T-cell (primary cell): ENCODE measurements around the gene HOXB2. TPM values are rescaled to one million over a fixed set of nuclear protein-coding genes. Genes with fewer than 3 reads are reported as not detected.

Source experiments
- ATAC-seq, 4 experiments: fragments of 200-7000 bp in 3 of 4; fragments of 150-1000 bp in 1 of 4; cut with Tn5 transposase; replicated peaks in 1 of 4; 1 replicate in 3 of 4; 2 replicates in 1 of 4; pipeline ENCODE4 v1.10.0; 2021; ENCODE audit warnings: moderate library complexity in 3 of 4, mild to moderate bottlenecking in 2 of 4, moderate number of reproducible peaks in 1 of 4
- CTCF ChIA-PET, 2 donors: fragments of 300-600 bp; sonication (Branson Sonifier 250); formaldehyde crosslinking; loops; one replicate each; lab custom pipeline; 2022; ENCODE audit warnings: antibody characterized with exemption in 2 of 2; lab: Charles Lee
- POLR2A ChIA-PET, 2 donors: fragments of 300-600 bp; sonication (Branson Sonifier 250); formaldehyde crosslinking; loops; one replicate each; lab custom pipeline; 2022; ENCODE audit warnings: antibody characterized with exemption in 2 of 2; lab: Charles Lee
- DNase-seq, 35 experiments: peaks; one replicate each; pipeline versions ENCODE4 v3.0.0 to v3.0.0-alpha.2; 2013 to 2023
- H3K27ac ChIP-seq: one replicate; pipeline ENCODE4 v1.5.1; 2013; ENCODE audit warnings: low read length
- H3K27me3 ChIP-seq, 2 experiments: replicated peaks in 1 of 2; 1 replicate in 1 of 2; 2 replicates in 1 of 2; pipeline versions ENCODE4 v1.6.1 to v1.7.0; 2013; ENCODE audit warnings: low read length in 1 of 2, mixed read lengths in 1 of 2; ENCODE audit not compliant: control insufficient read depth in 2 of 2, insufficient read depth in 2 of 2; ENCODE audit errors: extremely low read depth in 1 of 2
- H3K36me3 ChIP-seq, 2 donors: 1 replicate in 1 of 2; 2 replicates in 1 of 2; pipeline versions ENCODE4 v1.6.1 to v1.7.0; 2013; ENCODE audit warnings: low read length in 1 of 2; ENCODE audit not compliant: control insufficient read depth in 2 of 2, insufficient read depth in 1 of 2; ENCODE audit errors: extremely low read depth in 1 of 2
- H3K4me1 ChIP-seq, 2 experiments: 1 replicate in 1 of 2; 2 replicates in 1 of 2; pipeline versions ENCODE4 v1.6.1 to v1.7.0; 2013; ENCODE audit warnings: low read length in 2 of 2, mixed read lengths in 1 of 2; ENCODE audit not compliant: insufficient read depth in 2 of 2, control insufficient read depth in 1 of 2; ENCODE audit errors: extremely low read depth in 1 of 2
- H3K4me3 ChIP-seq, 2 donors: 1 replicate in 1 of 2; 2 replicates in 1 of 2; pipeline versions ENCODE4 v1.5.1 to v1.7.0; 2013; ENCODE audit warnings: mild to moderate bottlenecking in 2 of 2, low read length in 1 of 2, moderate library complexity in 1 of 2; ENCODE audit not compliant: control insufficient read depth in 1 of 2; ENCODE audit errors: extremely low read depth in 1 of 2
- H3K9me3 ChIP-seq: 2 replicates; pipeline ENCODE4 v1.7.0; 2013
- H3K27ac Mint-ChIP-seq, 2 donors: one replicate each; pipeline ENCODE4 v1.8.0; 2020 to 2021; ENCODE audit warnings: mild to moderate bottlenecking in 2 of 2, mixed read lengths in 2 of 2
- H3K27me3 Mint-ChIP-seq, 2 donors: one replicate each; pipeline ENCODE4 v1.8.0; 2021 to 2022; ENCODE audit warnings: mixed read lengths in 2 of 2
- H3K36me3 Mint-ChIP-seq: one replicate; pipeline ENCODE4 v1.8.0; 2021; ENCODE audit warnings: mixed read lengths
- H3K4me1 Mint-ChIP-seq, 3 donors: one replicate each; pipeline ENCODE4 v1.8.0; 2020 to 2022; ENCODE audit warnings: mixed read lengths in 3 of 3, mild to moderate bottlenecking in 1 of 3
- H3K4me3 Mint-ChIP-seq, 3 donors: one replicate each; pipeline ENCODE4 v1.8.0; 2020 to 2022; ENCODE audit warnings: mild to moderate bottlenecking in 3 of 3, mixed read lengths in 3 of 3, moderate library complexity in 3 of 3
- H3K9me3 Mint-ChIP-seq, 3 donors: one replicate each; pipeline ENCODE4 v1.8.0; 2020 to 2022; ENCODE audit warnings: mixed read lengths in 3 of 3
- WGBS: methylation state at CpG from one replicate; pipeline ENCODE4 v1.1.5; 2013; ENCODE audit warnings: missing lambda C conversion rate; ENCODE audit not compliant: insufficient coverage; 5-methylcytosine and 5-hydroxymethylcytosine counted together
- total RNA-seq, 35 experiments: library from RNA in 6 of 35; stranded (reverse) in 6 of 35; fragments of 120-200 nt in 1 of 35; gene quantifications; one replicate each; pipeline versions ENCODE4 v1.2.1 to v1.2.4 and lab custom pipeline; 2013 to 2026

Gene HOXB2
- 10 to 100 TPM; 12.1 to 37.3 (median 25.6) TPM for total RNA-seq
- total RNA-seq (2013) = 8.9 TPM
- total RNA-seq (lab: John Stamatoyannopoulos, UW) = 2.5 to 37.7 (median 13.9) reads per million in 29 experiments

- DNase-seq (no peak), ATAC-seq (no peak)
- H3K4me1 Mint-ChIP-seq = peaks cover 53 to 67% (median 62%) of the 10 kb centered on the region in 3 donors
- H3K4me3 Mint-ChIP-seq = peak within 1 kb of the TSS; percentile 90 to 98 (median 91)
- WGBS = no CpG with 5 or more reads among the region's 12 CpGs
- ChIA-PET POLR2A (no interaction called here), CTCF (no interaction called here)
- peaks cover 0 to 3% of the 10 kb centered on the region in 2 donors for H3K36me3 ChIP-seq
- peak within 1 kb of the TSS; percentile 66 for H3K27ac ChIP-seq
- H3K9me3 Mint-ChIP-seq = no peaks in the 10 kb centered on the region
- H3K4me1 ChIP-seq = peaks cover 28 to 59% of the 10 kb centered on the region in 2 experiments
- peaks cover 0 to 45% of the 10 kb centered on the region in 2 experiments for H3K27me3 ChIP-seq
- peaks cover 3% of the 10 kb centered on the region for H3K36me3 Mint-ChIP-seq
- peak within 1 kb of the TSS; percentile 90 to 96 for H3K27ac Mint-ChIP-seq
- H3K4me3 ChIP-seq = peak within 1 kb of the TSS; percentile 80 to 94
- peaks cover 10 to 15% of the 10 kb centered on the region in 2 donors for H3K27me3 Mint-ChIP-seq
- H3K9me3 ChIP-seq = no peaks in the 10 kb centered on the region
Measured at GRCh38 chr17:48545022-48545375, at the start of gene HOXB2. Gene HOXB2 (minus strand): TSS chr17:48545109. CDS start chr17:48544911, 198 bp downstream.

GRCh38 chr17:48593840-48594537 is 49.1 kb upstream of the HOXB2 start:
- ChIA-PET POLR2A (no interaction called here), CTCF (interaction anchor here (0.6 to 3.1 kb wide), 25 partner anchors 19 to 334 kb away, joined by 3 to 63 read pairs (median 4); partner anchors contain the start of gene HOXB8 (in 1 of the 2))
- ATAC-seq (peak; percentile 58 to 73 (median 64)), DNase-seq (peak; percentile 52 to 90 (median 75))
- Mint-ChIP-seq H3K27me3 (peaks cover 87 to 88% of the 10 kb centered on the region in 2 donors), H3K9me3 (no peaks in the 10 kb centered on the region), H3K27ac (no peak overlapping the region), H3K4me3 (peak overlapping the region; percentile 70 to 82 (median 76)), H3K4me1 (peaks cover 47 to 53% (median 48%) of the 10 kb centered on the region in 3 donors), H3K36me3 (no peaks in the 10 kb centered on the region)
- no peak overlapping the region for H3K27ac ChIP-seq
- WGBS = 21% methylated on average over 32 of the region's 37 CpGs
- H3K36me3 ChIP-seq = no peaks in the 10 kb centered on the region
- H3K27me3 ChIP-seq = peaks cover 3 to 92% of the 10 kb centered on the region in 2 experiments
- H3K4me3 ChIP-seq = peak overlapping the region; percentile 15 to 43
- no peaks in the 10 kb centered on the region for H3K9me3 ChIP-seq
- peaks cover 8 to 54% of the 10 kb centered on the region in 2 experiments for H3K4me1 ChIP-seq

- H3K4me1 ChIP-seq = peaks cover 5 to 51% of the 10 kb centered on the region in 2 experiments
- POLR2A ChIA-PET = interaction anchor here (0.6 to 1.6 kb wide), 5 partner anchors 241 to 1753 kb away, joined by 3 to 5 read pairs (median 3); no protein-coding TSS in a partner anchor
- Mint-ChIP-seq H3K27ac (no peak within 1 kb of the TSS), H3K4me1 (peaks cover 41 to 46% (median 43%) of the 10 kb centered on the region in 3 donors), H3K4me3 (peak within 1 kb of the TSS; percentile 70 to 82 (median 76)), H3K27me3 (peaks cover 87 to 88% of the 10 kb centered on the region in 2 donors), H3K36me3 (no peaks in the 10 kb centered on the region), H3K9me3 (no peaks in the 10 kb centered on the region)
- ATAC-seq (peak in 3 of 4 experiments; percentile 21 to 37 (median 31)), DNase-seq (peak in 2 of 35 experiments; percentile 32 to 51)
- H3K4me3 ChIP-seq = peak within 1 kb of the TSS; percentile 43 to 68
- H3K27me3 ChIP-seq = peaks cover under 1 to 88% of the 10 kb centered on the region in 2 experiments
- CTCF ChIA-PET = interaction anchor here (0.5 to 3.1 kb wide), 44 partner anchors 12 to 568 kb away, joined by 3 to 63 read pairs (median 4); partner anchors contain the start of genes HOXB6 (in 1 of the 2) and HOXB8 (in 1 of the 2)
- no peaks in the 10 kb centered on the region for H3K36me3 ChIP-seq
- H3K27ac ChIP-seq = no peak within 1 kb of the TSS
- no peaks in the 10 kb centered on the region for H3K9me3 ChIP-seq
- 2% methylated on average over 44 of the region's 50 CpGs for WGBS
Measured at GRCh38 chr17:48593126-48593829, 48.4 kb upstream of the HOXB2 start, which contains the start of gene HOXB5. Gene HOXB5 (minus strand): TSS chr17:48593779. CDS start chr17:48593682, 97 bp downstream.

- no peaks in the 10 kb centered on the region for H3K9me3 ChIP-seq
- no peaks in the 10 kb centered on the region for H3K36me3 Mint-ChIP-seq
- no peaks in the 10 kb centered on the region for H3K9me3 Mint-ChIP-seq
- peaks cover 87 to 88% of the 10 kb centered on the region in 2 donors for H3K27me3 Mint-ChIP-seq
- DNase-seq (peak in 1 of 35 experiments; percentile 27), ATAC-seq (peak; percentile 32 to 46 (median 36))
- no peaks in the 10 kb centered on the region for H3K36me3 ChIP-seq
- ChIA-PET POLR2A (interaction anchor here (0.5 to 1.6 kb wide), 4 partner anchors 139 to 1753 kb away, joined by 3 to 5 read pairs (median 4); no protein-coding TSS in a partner anchor), CTCF (interaction anchor here (0.6 to 3.1 kb wide), 27 partner anchors 8 to 1331 kb away, joined by 3 to 63 read pairs (median 5); partner anchors contain the start of gene HOXB6 (in 1 of the 2))
- peaks cover 0 to 87% of the 10 kb centered on the region in 2 experiments for H3K27me3 ChIP-seq
- H3K4me3 ChIP-seq = peak overlapping the region; percentile 43 to 68
- peaks cover 35 to 39% (median 36%) of the 10 kb centered on the region in 3 donors for H3K4me1 Mint-ChIP-seq
- H3K4me3 Mint-ChIP-seq = peak overlapping the region; percentile 70 to 82 (median 76)
- H3K27ac ChIP-seq = no peak overlapping the region
- peaks cover 4 to 44% of the 10 kb centered on the region in 2 experiments for H3K4me1 ChIP-seq
- 7% methylated on average over 8 of the region's 14 CpGs for WGBS
- H3K27ac Mint-ChIP-seq = no peak overlapping the region
Measured at GRCh38 chr17:48592577-48592976, 47.7 kb upstream of the HOXB2 start.

- peaks cover 4 to 39% of the 10 kb centered on the region in 2 experiments for H3K4me1 ChIP-seq
- ChIA-PET CTCF (interaction anchor here (0.6 to 3.1 kb wide), 16 partner anchors 8 to 1331 kb away, joined by 3 to 63 read pairs (median 6); no protein-coding TSS in a partner anchor), POLR2A (interaction anchor here (0.5 to 1.6 kb wide), 2 partner anchors 139 to 240 kb away, joined by 3 to 5 read pairs; no protein-coding TSS in a partner anchor)
- H3K36me3 Mint-ChIP-seq = no peaks in the 10 kb centered on the region
- peaks cover 0 to 87% of the 10 kb centered on the region in 2 experiments for H3K27me3 ChIP-seq
- no peaks in the 10 kb centered on the region for H3K9me3 ChIP-seq
- H3K4me3 ChIP-seq = no peak overlapping the region
- H3K27me3 Mint-ChIP-seq = peaks cover 87 to 88% of the 10 kb centered on the region in 2 donors
- no peak overlapping the region for H3K27ac Mint-ChIP-seq
- ATAC-seq (no peak), DNase-seq (no peak)
- no peaks in the 10 kb centered on the region for H3K36me3 ChIP-seq
- WGBS = 47% methylated on average over 24 of the region's 33 CpGs
- peak overlapping the region in 1 of 3 donors; percentile 82 for H3K4me3 Mint-ChIP-seq
- H3K4me1 Mint-ChIP-seq = peaks cover 32 to 36% (median 34%) of the 10 kb centered on the region in 3 donors
- H3K27ac ChIP-seq = no peak overlapping the region
- no peaks in the 10 kb centered on the region for H3K9me3 Mint-ChIP-seq
Measured at GRCh38 chr17:48592057-48592514, 47.2 kb upstream of the HOXB2 start.
